Activated CD8-positive, alpha-beta memory T cell treated with anti-CD3 and anti-CD28 coated beads, Interleukin-2, amount 10 ng/mL, durations not matched to agents 7 days and 5 days (primary cell): ENCODE data around the gene SIPA1L3. TPM values are rescaled to one million over a fixed set of nuclear protein-coding genes. Genes with fewer than 3 reads are reported as not detected.

Source experiments
- ATAC-seq: fragments of 150-1000 bp; cut with Tn5 transposase; one replicate; pipeline ENCODE4 v1.10.0; 2021; ENCODE audit warnings: moderate library complexity
- CTCF ChIA-PET: fragments of 350-600 bp; sonication (Branson Sonifier 250); formaldehyde crosslinking; loops from one replicate; lab custom pipeline; 2021; ENCODE audit warnings: antibody characterized with exemption; lab: Charles Lee
- DNase-seq: peaks from one replicate; pipeline ENCODE4 v3.0.0-alpha.2; 2020
- H3K27ac Mint-ChIP-seq: one replicate; pipeline ENCODE4 v1.8.0; 2021; ENCODE audit warnings: mild to moderate bottlenecking, mixed read lengths
- H3K27me3 Mint-ChIP-seq: one replicate; pipeline ENCODE4 v1.8.0; 2021; ENCODE audit warnings: mixed read lengths
- H3K36me3 Mint-ChIP-seq: one replicate; pipeline ENCODE4 v1.8.0; 2021; ENCODE audit warnings: mild to moderate bottlenecking, mixed read lengths
- H3K4me1 Mint-ChIP-seq: one replicate; pipeline ENCODE4 v1.8.0; 2021; ENCODE audit warnings: mixed read lengths
- H3K4me3 Mint-ChIP-seq: one replicate; pipeline ENCODE4 v1.8.0; 2021; ENCODE audit warnings: mild to moderate bottlenecking, moderate library complexity, mixed read lengths
- H3K9me3 Mint-ChIP-seq: one replicate; pipeline ENCODE4 v1.8.0; 2022; ENCODE audit warnings: low read depth, mixed read lengths
- total RNA-seq, 2 experiments: library from RNA; stranded (reverse); gene quantifications; one replicate each; pipeline ENCODE4 v1.2.3, GENCODE V29; 2021

Gene SIPA1L3
- total RNA-seq, 2 experiments from 2014 or later = 16.6 to 21.6 TPM

DNA sequence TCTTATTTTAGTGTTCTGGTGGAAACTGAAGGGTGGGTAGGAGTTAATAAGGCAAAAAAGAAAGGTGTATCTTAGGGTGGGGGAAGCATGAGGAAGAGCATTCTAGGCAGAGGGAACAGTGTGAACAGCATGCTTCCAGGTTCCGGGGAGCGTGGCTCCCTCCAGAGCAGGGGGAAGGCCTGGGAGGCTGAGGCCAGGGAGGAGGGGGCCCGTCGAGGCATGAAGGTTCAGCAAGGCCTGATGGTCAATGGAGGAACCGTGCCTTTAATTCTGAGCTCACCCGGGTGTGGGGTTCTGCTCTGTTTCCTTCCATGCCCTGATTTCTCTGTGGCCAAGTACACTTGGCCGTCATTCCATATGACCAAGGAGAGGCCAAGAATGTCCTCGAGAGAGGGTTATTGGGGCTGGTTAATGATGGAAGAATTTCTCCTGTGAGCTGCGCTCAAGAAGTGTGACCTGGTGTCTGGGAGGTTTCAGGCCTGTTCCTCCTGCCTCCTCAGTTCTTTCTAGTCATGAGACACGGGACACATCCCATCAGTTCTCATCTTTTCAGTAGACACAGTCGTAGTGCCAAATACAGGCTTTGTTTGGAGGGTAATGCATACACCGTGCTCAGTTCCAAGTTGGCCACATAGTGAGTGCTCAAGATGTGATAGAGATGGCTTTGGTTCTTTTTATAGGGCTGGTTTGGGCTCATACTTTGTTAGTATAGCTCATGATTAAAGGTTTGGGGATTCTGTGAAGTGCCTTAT is 73.6 kb downstream of the SIPA1L3 start:
- Mint-ChIP-seq H3K27me3 (no peaks in the 10 kb centered on the region), H3K36me3 (no peaks in the 10 kb centered on the region)
- CTCF ChIA-PET = interaction anchor here (0.7 kb wide), 1 partner anchor 179 kb away, joined by 4 read pairs; no protein-coding TSS in a partner anchor

DNA sequence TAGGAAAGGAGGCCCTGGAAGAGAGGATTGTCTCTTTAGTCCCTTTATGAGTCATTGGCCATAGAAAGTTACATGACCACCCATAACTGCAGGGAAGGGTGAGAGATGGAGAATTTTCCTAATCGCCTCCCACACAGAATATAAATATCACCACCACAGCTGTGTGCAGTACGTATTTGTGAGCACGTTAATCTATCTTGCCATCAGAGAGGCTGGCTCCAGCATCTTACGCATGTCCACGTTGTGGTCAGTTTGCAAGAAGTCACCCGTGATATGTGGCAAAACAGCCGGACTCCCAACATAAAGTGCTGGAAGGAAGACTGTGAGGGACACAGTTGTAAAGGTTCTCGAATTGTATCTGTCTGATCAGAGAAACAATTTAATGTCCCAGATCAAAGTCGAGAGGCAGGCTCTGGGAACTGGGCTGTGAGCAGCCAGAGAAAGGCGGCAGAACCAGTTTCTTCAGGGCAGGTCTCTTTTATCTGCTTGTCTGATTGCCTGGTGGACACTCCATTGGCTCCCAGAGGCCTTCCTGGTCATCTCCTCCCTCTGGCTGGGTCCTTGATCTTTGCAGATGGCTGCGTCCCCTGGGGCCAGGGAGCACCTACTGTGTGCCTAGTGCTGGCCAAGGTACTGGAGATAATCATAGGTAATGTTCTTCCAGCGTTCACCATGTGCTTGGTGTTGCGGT is 74.9 kb downstream of the SIPA1L3 start:
- CTCF ChIA-PET = no interaction called here
- no peak for ATAC-seq
- no peak overlapping the region for H3K27ac Mint-ChIP-seq

More for the DNA sequence above, 73.6 kb downstream of the SIPA1L3 start:
- ATAC-seq (no peak), DNase-seq (no peak)
- Mint-ChIP-seq H3K4me3 (no peak overlapping the region), H3K4me1 (peaks cover 2% of the 10 kb centered on the region), H3K27ac (no peak overlapping the region), H3K9me3 (no peaks in the 10 kb centered on the region)

DNA sequence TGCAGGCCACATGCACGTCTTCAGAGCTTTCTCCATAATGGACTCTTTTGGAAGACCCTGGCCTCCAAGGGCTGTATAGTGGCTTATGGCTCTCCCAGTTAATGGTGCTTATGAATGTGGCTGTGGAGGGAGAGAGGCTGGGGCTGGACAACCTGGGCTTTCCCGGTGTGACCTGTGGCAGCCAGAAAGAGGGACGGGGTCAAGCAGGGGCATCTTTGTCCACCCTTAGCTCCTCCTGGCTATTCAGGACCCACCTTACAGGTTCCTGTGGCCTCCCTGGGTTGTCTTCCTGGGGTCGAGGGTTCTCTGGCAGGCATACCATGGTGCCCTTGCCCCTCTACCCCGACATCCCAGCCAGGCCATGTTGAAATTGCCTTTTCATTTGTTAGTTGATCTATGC is 75.6 kb downstream of the SIPA1L3 start:
- no peak overlapping the region for H3K27ac Mint-ChIP-seq
- peaks cover 9% of the 10 kb centered on the region for H3K4me1 Mint-ChIP-seq
- no peak overlapping the region for H3K4me3 Mint-ChIP-seq
- CTCF ChIA-PET = no interaction called here
- H3K27me3 Mint-ChIP-seq = no peaks in the 10 kb centered on the region
- H3K36me3 Mint-ChIP-seq = no peaks in the 10 kb centered on the region
- H3K9me3 Mint-ChIP-seq = no peaks in the 10 kb centered on the region
- ATAC-seq = no peak
- DNase-seq = no peak

More for the DNA sequence above, 74.9 kb downstream of the SIPA1L3 start:
- Mint-ChIP-seq H3K27me3 (no peaks in the 10 kb centered on the region), H3K9me3 (no peaks in the 10 kb centered on the region), H3K4me3 (no peak overlapping the region), H3K4me1 (peaks cover 9% of the 10 kb centered on the region), H3K36me3 (no peaks in the 10 kb centered on the region)
- no peak for DNase-seq

DNA sequence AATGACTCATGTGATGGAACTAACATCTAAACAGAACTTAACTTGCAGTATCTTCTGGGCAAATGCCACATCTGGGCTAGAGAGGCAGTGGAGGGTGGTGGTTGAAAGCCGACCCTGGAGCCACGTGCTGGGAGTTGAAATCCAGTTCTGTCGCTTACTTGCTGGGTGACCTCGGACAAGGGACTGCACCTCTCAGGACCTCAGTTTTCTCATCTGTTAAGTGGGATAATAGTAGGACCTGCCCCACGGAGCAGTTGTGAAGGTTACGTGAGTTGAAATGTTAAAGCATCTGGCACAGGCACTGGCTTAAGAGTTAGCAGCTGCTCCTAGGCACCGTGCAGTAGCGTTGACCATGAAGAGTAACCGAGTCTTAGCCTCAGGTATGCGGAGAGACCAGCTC is 76.1 kb downstream of the SIPA1L3 start:
- peaks cover 9% of the 10 kb centered on the region for H3K4me1 Mint-ChIP-seq
- CTCF ChIA-PET = interaction anchor here (0.5 kb wide), 1 partner anchor 110 kb away, joined by 6 read pairs; no protein-coding TSS in a partner anchor

DNA sequence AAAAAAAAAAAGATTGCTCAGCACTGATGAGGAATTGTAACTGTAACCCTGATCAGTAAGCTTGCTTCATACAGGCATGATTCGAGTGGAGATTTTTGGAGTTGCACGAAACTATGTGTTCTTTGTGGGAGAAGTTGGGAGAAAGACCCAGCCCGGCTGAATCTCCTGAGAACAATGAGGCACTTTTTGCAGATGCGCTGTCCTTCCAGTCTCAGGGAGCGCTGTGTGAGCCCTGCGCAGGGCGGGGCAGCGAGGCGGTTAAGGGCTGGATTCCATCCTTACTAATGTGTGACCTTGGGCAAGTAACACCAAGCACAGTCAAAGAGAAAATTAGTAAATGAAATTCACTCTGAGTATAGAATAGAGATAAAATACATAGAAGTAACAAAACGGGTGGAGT is 76.9 kb downstream of the SIPA1L3 start:
- Mint-ChIP-seq H3K9me3 (no peaks in the 10 kb centered on the region), H3K4me1 (peaks cover 12% of the 10 kb centered on the region), H3K36me3 (no peaks in the 10 kb centered on the region), H3K4me3 (no peak overlapping the region), H3K27me3 (no peaks in the 10 kb centered on the region), H3K27ac (no peak overlapping the region)
- CTCF ChIA-PET = interaction anchor here (0.5 to 0.6 kb wide), 2 partner anchors 105 to 110 kb away, joined by 3 to 6 read pairs; no protein-coding TSS in a partner anchor
- ATAC-seq = no peak
- no peak for DNase-seq

More for the DNA sequence above, 76.1 kb downstream of the SIPA1L3 start:
- ATAC-seq = no peak
- H3K27me3 Mint-ChIP-seq = no peaks in the 10 kb centered on the region
- no peak for DNase-seq
- no peaks in the 10 kb centered on the region for H3K36me3 Mint-ChIP-seq
- H3K4me3 Mint-ChIP-seq = no peak overlapping the region
- no peak overlapping the region for H3K27ac Mint-ChIP-seq
- H3K9me3 Mint-ChIP-seq = no peaks in the 10 kb centered on the region

DNA sequence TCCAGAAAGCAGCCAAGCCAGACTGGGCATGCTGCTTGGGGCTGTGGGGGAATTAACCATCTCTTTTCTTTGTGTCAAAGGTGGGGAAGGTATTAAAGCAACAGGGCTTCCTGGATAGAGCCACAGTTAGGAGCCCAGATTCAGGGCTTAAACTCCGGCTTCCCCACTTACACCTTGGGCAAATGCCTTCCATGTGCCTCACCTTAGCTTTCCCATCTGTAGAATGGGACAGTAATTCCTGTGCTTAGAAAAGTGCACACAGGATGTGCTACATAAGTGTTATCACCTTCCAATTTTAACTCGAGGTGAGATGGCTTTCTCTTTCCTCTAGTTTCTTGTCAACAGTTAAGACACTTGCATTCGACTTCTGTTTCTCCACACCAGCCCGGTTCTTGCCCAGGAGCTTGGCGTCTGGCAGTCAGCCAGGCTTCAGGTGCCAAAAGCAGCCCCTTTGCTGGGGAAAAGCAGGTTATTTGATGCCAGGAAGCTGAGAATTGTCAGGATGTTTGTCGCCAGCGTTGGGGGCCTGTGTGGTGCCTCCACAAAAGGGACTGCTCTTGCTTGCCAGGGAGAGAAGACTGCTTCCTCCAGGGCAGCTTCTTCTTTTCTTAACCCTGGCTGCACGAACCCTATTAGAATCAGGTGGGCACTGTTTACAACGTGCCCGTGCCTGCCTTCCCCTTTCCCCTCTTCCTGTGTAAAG is 79.2 kb downstream of the SIPA1L3 start:
- no peak for ATAC-seq

DNA sequence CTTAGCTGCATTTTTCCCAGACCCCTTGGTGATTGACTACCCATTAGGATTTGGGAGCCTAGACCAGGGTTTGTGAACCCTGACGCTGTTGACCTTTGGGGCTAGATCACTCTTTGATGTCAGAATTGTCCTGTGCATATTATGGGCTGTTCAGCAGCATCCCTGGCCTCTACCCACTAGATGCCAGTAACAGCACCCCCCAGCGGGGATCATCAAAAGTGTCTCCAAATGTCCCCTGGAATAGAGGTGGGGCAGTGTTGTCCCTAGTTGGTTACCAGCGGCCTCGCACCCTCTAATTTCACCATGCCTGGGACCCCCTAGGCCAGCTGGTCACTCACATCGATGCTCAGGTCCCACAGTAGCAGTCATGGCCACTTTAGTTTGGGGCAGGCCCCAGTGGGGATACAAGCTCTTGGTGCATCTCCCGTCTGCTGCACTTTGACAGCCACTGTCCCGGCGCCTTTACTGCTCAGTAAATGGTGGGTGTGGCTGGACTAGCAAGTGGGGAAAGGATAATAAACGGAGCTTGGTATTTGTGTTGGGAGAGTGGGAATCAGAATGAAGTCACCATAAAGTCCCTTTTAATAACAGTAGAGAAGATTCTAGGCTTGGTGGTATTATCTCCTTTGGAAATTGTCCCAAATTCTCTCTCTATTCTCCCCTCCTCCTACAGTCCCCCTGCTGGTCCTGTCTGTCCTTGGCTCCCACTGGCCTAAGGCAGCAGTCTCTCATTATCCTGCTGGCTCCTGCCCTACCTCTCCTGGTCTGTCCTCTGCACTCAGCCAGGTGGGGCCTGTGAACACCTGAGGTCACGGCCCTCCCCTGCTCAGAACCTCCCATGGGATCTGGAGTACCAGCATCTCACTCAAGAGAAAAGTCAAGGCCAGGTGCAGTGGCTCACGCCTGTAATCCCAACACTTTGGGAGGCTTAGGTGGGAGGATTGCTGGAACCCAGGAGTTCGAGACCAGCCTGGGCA is 80.6 kb downstream of the SIPA1L3 start:
- no peak for DNase-seq
- CTCF ChIA-PET = no interaction called here
- Mint-ChIP-seq H3K4me3 (no peak overlapping the region), H3K27me3 (no peaks in the 10 kb centered on the region), H3K27ac (peak overlapping the region; percentile 0), H3K4me1 (peaks cover 12% of the 10 kb centered on the region), H3K36me3 (no peaks in the 10 kb centered on the region), H3K9me3 (no peaks in the 10 kb centered on the region)
- no peak for ATAC-seq

More for the DNA sequence above, 79.2 kb downstream of the SIPA1L3 start:
- CTCF ChIA-PET = no interaction called here
- H3K27ac Mint-ChIP-seq = peak overlapping the region; percentile 53
- no peaks in the 10 kb centered on the region for H3K27me3 Mint-ChIP-seq
- H3K36me3 Mint-ChIP-seq = no peaks in the 10 kb centered on the region
- H3K4me1 Mint-ChIP-seq = peaks cover 12% of the 10 kb centered on the region
- no peak for DNase-seq
- no peak overlapping the region for H3K4me3 Mint-ChIP-seq
- H3K9me3 Mint-ChIP-seq = no peaks in the 10 kb centered on the region

DNA sequence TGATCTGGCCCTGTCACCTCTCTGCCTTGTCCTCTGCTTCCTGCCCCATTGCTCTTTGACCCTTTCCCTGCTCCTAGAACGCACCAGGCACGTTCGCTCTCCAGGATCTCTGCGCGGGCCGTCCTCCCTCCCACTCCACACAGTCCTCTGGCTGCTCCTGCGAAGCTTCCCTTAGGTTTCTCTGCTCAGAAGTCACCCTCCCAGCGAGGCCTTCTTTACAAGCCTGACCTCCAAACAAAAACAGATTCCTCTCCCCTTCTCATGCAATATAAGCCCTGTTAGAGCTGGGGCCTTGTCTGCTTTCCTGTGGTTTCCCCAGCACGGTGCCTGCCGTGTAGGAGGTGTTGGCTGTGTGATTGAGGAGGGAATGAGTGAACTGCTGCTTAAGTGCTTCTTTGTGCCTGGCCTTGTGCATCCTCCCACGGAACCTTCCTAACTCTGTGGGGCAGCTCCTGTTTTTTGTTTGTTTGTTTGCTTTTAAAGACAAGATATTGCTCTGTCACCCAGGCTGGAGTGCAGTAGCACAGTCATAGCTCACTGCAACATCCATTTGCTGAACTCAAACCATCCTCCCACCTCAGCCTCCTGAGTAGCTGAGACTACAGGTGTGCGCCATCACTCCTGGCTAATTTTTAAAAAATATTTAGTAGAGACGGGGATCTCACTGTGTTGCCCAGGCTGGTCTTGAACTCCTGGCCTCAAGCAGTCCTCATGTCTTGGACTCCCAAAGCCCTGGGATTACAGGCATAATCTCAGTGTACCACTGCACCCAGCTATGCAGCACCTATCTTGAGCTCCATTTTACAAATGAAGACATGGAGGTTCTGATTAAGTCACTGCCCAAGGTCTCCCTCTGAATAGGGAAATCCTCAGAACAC is 82.0 kb downstream of the SIPA1L3 start:
- no peaks in the 10 kb centered on the region for H3K27me3 Mint-ChIP-seq
- H3K4me1 Mint-ChIP-seq = peaks cover 12% of the 10 kb centered on the region
- H3K36me3 Mint-ChIP-seq = no peaks in the 10 kb centered on the region
- no peaks in the 10 kb centered on the region for H3K9me3 Mint-ChIP-seq
- ATAC-seq (no peak), DNase-seq (no peak)
- no peak overlapping the region for H3K4me3 Mint-ChIP-seq
- CTCF ChIA-PET = no interaction called here
- H3K27ac Mint-ChIP-seq = no peak overlapping the region

DNA sequence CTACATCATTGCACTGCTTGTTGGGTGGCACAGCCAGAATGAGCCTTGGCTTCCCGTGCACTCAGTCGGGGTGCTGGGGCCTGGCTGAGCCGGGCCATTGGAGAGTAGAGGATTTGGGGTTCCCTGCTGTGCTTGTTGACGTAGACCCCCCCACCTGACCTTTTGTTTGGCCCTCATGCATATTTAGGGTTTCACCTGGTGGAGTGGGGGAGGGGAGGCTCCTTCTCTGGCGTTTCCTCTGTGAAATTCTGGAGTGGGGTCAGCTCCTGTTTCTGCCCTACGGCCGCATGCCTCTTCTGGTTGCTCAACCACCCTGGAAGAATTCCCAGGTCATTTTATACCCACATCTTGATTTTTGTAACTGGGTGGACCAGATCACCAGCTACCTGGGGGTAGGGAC is 82.8 kb downstream of the SIPA1L3 start:
- Mint-ChIP-seq H3K9me3 (no peaks in the 10 kb centered on the region), H3K27me3 (no peaks in the 10 kb centered on the region), H3K36me3 (no peaks in the 10 kb centered on the region), H3K27ac (no peak overlapping the region), H3K4me3 (no peak overlapping the region), H3K4me1 (peaks cover 12% of the 10 kb centered on the region)
- no peak for ATAC-seq
- CTCF ChIA-PET = no interaction called here
- DNase-seq = no peak

DNA sequence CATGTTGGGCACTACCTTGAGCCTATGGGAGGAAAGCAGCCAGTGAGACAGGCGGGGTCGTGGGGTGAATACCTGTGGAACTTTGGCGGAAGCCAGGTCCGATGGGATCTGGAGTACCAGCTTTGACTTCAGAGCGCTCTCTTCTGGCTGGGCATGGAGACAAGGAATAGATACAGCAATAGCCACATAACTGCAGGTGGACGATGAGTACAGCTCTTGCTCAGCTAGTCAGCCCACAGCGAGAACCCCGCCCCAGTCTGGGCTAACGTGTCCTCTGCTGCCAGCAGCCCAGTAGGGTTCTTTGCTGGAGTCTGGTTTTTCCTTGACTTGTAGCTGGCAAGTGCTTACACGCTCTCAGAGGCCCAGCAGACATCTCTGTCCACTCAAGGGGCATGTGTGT is 83.4 kb downstream of the SIPA1L3 start:
- ATAC-seq (no peak), DNase-seq (no peak)
- no peaks in the 10 kb centered on the region for H3K36me3 Mint-ChIP-seq
- no peak overlapping the region for H3K27ac Mint-ChIP-seq
- no peaks in the 10 kb centered on the region for H3K9me3 Mint-ChIP-seq
- H3K4me3 Mint-ChIP-seq = no peak overlapping the region
- peaks cover 10% of the 10 kb centered on the region for H3K4me1 Mint-ChIP-seq
- CTCF ChIA-PET = no interaction called here
- H3K27me3 Mint-ChIP-seq = no peaks in the 10 kb centered on the region

DNA sequence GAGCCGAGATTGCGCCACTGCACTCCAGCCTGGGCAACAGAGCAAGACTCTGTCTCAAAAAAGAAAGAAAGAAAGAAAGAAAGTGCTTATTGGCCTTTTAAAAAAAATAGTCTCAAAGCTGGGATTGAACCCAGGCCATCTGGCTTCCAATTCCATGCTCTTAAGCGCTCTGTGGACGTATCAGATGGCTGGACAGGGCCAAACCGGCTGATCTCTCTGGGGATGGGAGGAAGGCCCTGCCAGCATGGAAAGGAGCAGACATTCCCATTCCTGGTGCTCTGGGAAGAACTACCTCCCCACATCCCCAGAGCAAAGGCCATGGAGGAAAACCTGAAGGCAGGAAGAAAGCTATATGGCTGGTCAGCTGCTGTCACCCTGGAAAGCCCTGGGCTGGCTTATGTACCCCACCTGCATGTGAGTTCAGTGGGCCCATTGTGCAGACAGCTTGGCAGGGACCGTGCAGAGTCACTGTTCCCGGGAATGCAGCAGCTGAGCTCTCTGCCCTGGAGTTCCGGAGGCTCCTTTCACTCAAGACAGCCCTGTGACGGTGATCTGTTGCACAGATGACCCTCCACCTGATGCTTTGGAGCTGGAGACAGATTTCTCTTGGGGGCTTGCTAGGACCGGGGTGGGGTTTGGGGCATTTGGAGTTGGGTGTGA is 84.3 kb downstream of the SIPA1L3 start:
- no peaks in the 10 kb centered on the region for H3K36me3 Mint-ChIP-seq
- no peaks in the 10 kb centered on the region for H3K27me3 Mint-ChIP-seq
- no peaks in the 10 kb centered on the region for H3K9me3 Mint-ChIP-seq
- CTCF ChIA-PET = no interaction called here
- DNase-seq (no peak), ATAC-seq (no peak)
- H3K4me1 Mint-ChIP-seq = peaks cover 7% of the 10 kb centered on the region
- no peak overlapping the region for H3K27ac Mint-ChIP-seq
- no peak overlapping the region for H3K4me3 Mint-ChIP-seq
